Smooth muscle cell (in vitro differentiated cells): ENCODE data around the gene GGTLC2. TPM values are rescaled to one million over a fixed set of nuclear protein-coding genes. Genes with fewer than 3 reads are reported as not detected.

ENCODE experiments used
- DNase-seq: peaks from one replicate; lab custom pipeline; 2025; ENCODE audit not compliant: unreplicated experiment; lab: John Stamatoyannopoulos, UW
- H2AFZ ChIP-seq: fragments of 200-600 bp; sonication (generic); 2 replicates; pipeline ENCODE4 v1.6.0; 2016; ENCODE audit warnings: antibody characterized with exemption, low read depth, mild to moderate bottlenecking
- H3F3A ChIP-seq: fragments of 200-600 bp; sonication (generic); 2 replicates; pipeline ENCODE4 v1.6.0; 2017; ENCODE audit warnings: antibody characterized with exemption, low read depth
- H3K27ac ChIP-seq: fragments of 200-600 bp; sonication (generic); 2 replicates; pipeline ENCODE4 v1.5.1; 2016; ENCODE audit warnings: low read depth, mild to moderate bottlenecking
- H3K27me3 ChIP-seq: fragments of 200-600 bp; sonication (generic); 2 replicates; pipeline ENCODE4 v1.6.1; 2016; ENCODE audit warnings: low read depth, mild to moderate bottlenecking
- H3K36me3 ChIP-seq: fragments of 200-600 bp; sonication (generic); 2 replicates; pipeline ENCODE4 v1.5.1; 2016; ENCODE audit warnings: low read depth
- H3K4me1 ChIP-seq: fragments of 200-600 bp; sonication (generic); 2 replicates; pipeline ENCODE4 v1.5.1; 2016; ENCODE audit warnings: low read depth
- H3K4me2 ChIP-seq: fragments of 200-600 bp; sonication (generic); 2 replicates; pipeline ENCODE4 v1.6.0; 2016; ENCODE audit warnings: mild to moderate bottlenecking
- H3K4me3 ChIP-seq: fragments of 200-600 bp; sonication (generic); 2 replicates; pipeline ENCODE4 v1.5.1; 2016; ENCODE audit warnings: mild to moderate bottlenecking
- H3K79me2 ChIP-seq: fragments of 200-600 bp; sonication (generic); 2 replicates; pipeline ENCODE4 v1.6.0; 2016; ENCODE audit warnings: low read depth, mild to moderate bottlenecking
- H3K9ac ChIP-seq: fragments of 200-600 bp; sonication (generic); 2 replicates; pipeline ENCODE4 v1.6.0; 2016; ENCODE audit warnings: low read depth
- H3K9me3 ChIP-seq: fragments of 200-600 bp; sonication (generic); replicated peaks from 2 replicates; pipeline ENCODE4 v1.5.1; 2016; ENCODE audit warnings: low read depth
- H4K20me1 ChIP-seq: fragments of 200-600 bp; sonication (generic); 2 replicates; pipeline ENCODE4 v1.6.0; 2016; ENCODE audit warnings: low read depth
- CTCF ChIP-seq: fragments of 200-600 bp; sonication (generic); IDR thresholded peaks from 2 replicates; pipeline ENCODE4 v1.5.1; 2017; ENCODE audit warnings: borderline replicate concordance, mild to moderate bottlenecking, antibody characterized with exemption; ENCODE audit not compliant: insufficient read depth, poor library complexity, severe bottlenecking
- WGBS: methylation state at CpG from one replicate; pipeline ENCODE4 v1.1.7; 2016; ENCODE audit warnings: low lambda C conversion rate; 5-methylcytosine and 5-hydroxymethylcytosine counted together
- polyA plus RNA-seq: library from polyadenylated mRNA; unstranded; fragments of >200 nt; fragmentation: Nextera tagmentation; extraction: Ambion mirVana; gene quantifications from 2 replicates; pipeline ENCODE4 v1.2.1, GENCODE V29; 2016
- total RNA-seq: library from RNA; depleted of rRNA; stranded (reverse); fragments of >200 nt; gene quantifications from 2 replicates; pipeline ENCODE4 v1.2.3, GENCODE V29; 2014

GGTLC2 gene
- total and polyA plus RNA-seq, 2 experiments from 2014 or later = not detected

GRCh38 chr22:22673099-22673498 is 28.7 kb downstream of the GGTLC2 start:
- Histone ChIP-seq H3K4me3 (no peak overlapping the region), H3K27ac (no peak overlapping the region), H2AFZ (no peak overlapping the region), H3K79me2 (no peaks in the 10 kb centered on the region), H3K27me3 (peaks cover 25% of the 10 kb centered on the region), H3F3A (no peaks in the 10 kb centered on the region), H3K4me2 (no peak overlapping the region), H3K9ac (no peak overlapping the region), H3K4me1 (no peaks in the 10 kb centered on the region), H4K20me1 (no peaks in the 10 kb centered on the region), H3K9me3 (no peaks in the 10 kb centered on the region), H3K36me3 (no peaks in the 10 kb centered on the region)
- TF ChIP-seq CTCF = no peak
- no peak for DNase-seq
- 55% methylated on average over 3 of the region's 3 CpGs for WGBS

- H4K20me1 ChIP-seq = no peaks in the 10 kb centered on the region
- TF ChIP-seq CTCF = no peak
- H2AFZ ChIP-seq = no peak overlapping the region
- no peak for DNase-seq
- WGBS = 65% methylated on average over 2 of the region's 2 CpGs
- H3K27ac ChIP-seq = no peak overlapping the region
- no peak overlapping the region for H3K4me3 ChIP-seq
- H3K79me2 ChIP-seq = no peaks in the 10 kb centered on the region
- no peak overlapping the region for H3K4me2 ChIP-seq
- no peaks in the 10 kb centered on the region for H3K4me1 ChIP-seq
- no peaks in the 10 kb centered on the region for H3K9me3 ChIP-seq
- no peaks in the 10 kb centered on the region for H3K36me3 ChIP-seq
- H3K9ac ChIP-seq = no peak overlapping the region
- peaks cover 25% of the 10 kb centered on the region for H3K27me3 ChIP-seq
- no peaks in the 10 kb centered on the region for H3F3A ChIP-seq
Measured at GRCh38 chr22:22673628-22674027, 29.2 kb downstream of the GGTLC2 start.

GRCh38 chr22:22674467-22674866 is 30.1 kb downstream of the GGTLC2 start:
- Histone ChIP-seq H3K4me2 (no peak overlapping the region), H4K20me1 (no peaks in the 10 kb centered on the region), H3K9ac (no peak overlapping the region), H3F3A (no peaks in the 10 kb centered on the region), H3K36me3 (no peaks in the 10 kb centered on the region), H3K79me2 (no peaks in the 10 kb centered on the region), H3K4me1 (no peaks in the 10 kb centered on the region), H3K27me3 (peaks cover 31% of the 10 kb centered on the region), H2AFZ (no peak overlapping the region), H3K4me3 (no peak overlapping the region), H3K27ac (no peak overlapping the region), H3K9me3 (no peaks in the 10 kb centered on the region)
- DNase-seq = no peak
- WGBS = 74% methylated on average over 4 of the region's 4 CpGs
- TF ChIP-seq CTCF = no peak

- no peak for DNase-seq
- Histone ChIP-seq H2AFZ (no peak overlapping the region), H3K27me3 (peaks cover 33% of the 10 kb centered on the region), H3K9ac (no peak overlapping the region), H3K79me2 (no peaks in the 10 kb centered on the region), H3K4me3 (no peak overlapping the region), H4K20me1 (no peaks in the 10 kb centered on the region), H3K4me1 (no peaks in the 10 kb centered on the region), H3K9me3 (no peaks in the 10 kb centered on the region), H3F3A (no peaks in the 10 kb centered on the region), H3K27ac (no peak overlapping the region), H3K4me2 (no peak overlapping the region), H3K36me3 (no peaks in the 10 kb centered on the region)
- TF ChIP-seq CTCF = no peak
- WGBS = 87% methylated on average over 4 of the region's 4 CpGs
Measured at GRCh38 chr22:22678970-22679369, 34.6 kb downstream of the GGTLC2 start.
